HepG2 (cell line): ENCODE results near the gene MED22. TPM values are rescaled to one million over a fixed set of nuclear protein-coding genes. Genes with fewer than 3 reads are reported as not detected.

ENCODE experiments used
- BORCS8-MEF2B ChIP-seq: sonication (generic); formaldehyde crosslinking; IDR thresholded peaks from 2 replicates; pipeline ENCODE4 v1.8.0; 2022; ENCODE audit warnings: mild to moderate bottlenecking, missing genetic modification reagents
- CREM ChIP-seq, 2 experiments: sonication (generic) in 1 of 2; formaldehyde crosslinking in 1 of 2; IDR thresholded peaks; 2 replicates each; pipeline versions ENCODE4 v1.4.0 to v1.6.1; 2016 to 2020; ENCODE audit warnings: antibody characterized with exemption in 1 of 2, mild to moderate bottlenecking in 1 of 2, missing genetic modification reagents in 1 of 2
- ETS1 ChIP-seq: sonication (generic); formaldehyde crosslinking; IDR thresholded peaks from 2 replicates; pipeline ENCODE4 v1.4.0; 2020; ENCODE audit warnings: missing genetic modification reagents
- HCFC1 ChIP-seq: fragments of 150-350 bp; IDR thresholded peaks from 2 replicates; pipeline ENCODE4 v1.6.1; 2014; ENCODE audit warnings: low read depth, low read length
- ISL2 ChIP-seq: sonication (generic); formaldehyde crosslinking; IDR thresholded peaks from 2 replicates; pipeline ENCODE4 v1.5.0; 2020; ENCODE audit warnings: missing genetic modification reagents
- KLF13 ChIP-seq: sonication (generic); formaldehyde crosslinking; IDR thresholded peaks from 2 replicates; pipeline ENCODE4 v1.4.0; 2020; ENCODE audit warnings: mild to moderate bottlenecking, missing genetic modification reagents
- KLF16 ChIP-seq, 2 experiments: sonication (generic) in 1 of 2; formaldehyde crosslinking in 1 of 2; IDR thresholded peaks; 2 replicates each; pipeline versions ENCODE4 v1.6.1 to v1.8.0; 2016 to 2023; ENCODE audit warnings: missing genetic modification reagents in 2 of 2, missing compliant biosample characterization in 1 of 2
- MTF2 ChIP-seq: sonication (generic); formaldehyde crosslinking; IDR thresholded peaks from 2 replicates; pipeline ENCODE4 v1.5.0; 2020; ENCODE audit warnings: missing genetic modification reagents, borderline replicate concordance
- MXD4 ChIP-seq: IDR thresholded peaks from 2 replicates; pipeline ENCODE4 v1.6.1; 2016; ENCODE audit warnings: mild to moderate bottlenecking, missing biosample characterization, missing genetic modification reagents
- NONO ChIP-seq, 2 experiments: fragments of 450-650 bp in 1 of 2; sonication (generic) in 1 of 2; formaldehyde crosslinking in 1 of 2; IDR thresholded peaks in 1 of 2; conservative IDR thresholded peaks in 1 of 2; 2 replicates each; pipeline versions ENCODE4 v1.6.1 to v1.8.0; 2017 to 2022; ENCODE audit warnings: mild to moderate bottlenecking in 1 of 2, missing genetic modification reagents in 1 of 2, moderate library complexity in 1 of 2
- PHF8 ChIP-seq: sonication (generic); formaldehyde crosslinking; IDR thresholded peaks from 2 replicates; pipeline ENCODE4 v1.5.0; 2020; ENCODE audit warnings: missing genetic modification reagents
- SAFB2 ChIP-seq: sonication (generic); formaldehyde crosslinking; IDR thresholded peaks from 2 replicates; pipeline ENCODE4 v1.5.1; 2020; ENCODE audit warnings: missing genetic modification reagents, low read depth, mild to moderate bottlenecking, borderline replicate concordance
- SALL1 ChIP-seq: sonication (generic); formaldehyde crosslinking; IDR thresholded peaks from 2 replicates; pipeline ENCODE4 v1.8.0; 2022; ENCODE audit warnings: mild to moderate bottlenecking, missing genetic modification reagents
- SOX6 ChIP-seq, 2 experiments: fragments of 450-650 bp in 1 of 2; sonication (generic) in 1 of 2; formaldehyde crosslinking in 1 of 2; IDR thresholded peaks; 2 replicates each; pipeline versions ENCODE4 v1.4.0 to v1.6.1; 2017 to 2020; ENCODE audit warnings: antibody characterized with exemption in 1 of 2, mild to moderate bottlenecking in 1 of 2, missing genetic modification reagents in 1 of 2
- TCF12 ChIP-seq, 2 experiments: fragments of 450-650 bp in 1 of 2; sonication (generic) in 1 of 2; formaldehyde crosslinking in 1 of 2; IDR thresholded peaks; 2 replicates each; pipeline versions ENCODE4 v1.6.1 to v1.8.0; 2017 to 2022; ENCODE audit warnings: antibody characterized with exemption in 1 of 2, mild to moderate bottlenecking in 1 of 2, missing genetic modification reagents in 1 of 2, moderate library complexity in 1 of 2
- U2AF2 ChIP-seq: fragments of 200-400 bp; formaldehyde crosslinking; IDR thresholded peaks from 2 replicates; pipeline ENCODE4 v1.6.1; 2017; ENCODE audit warnings: low read depth, mild to moderate bottlenecking, low read length
- ZNF138 ChIP-seq: sonication (generic); formaldehyde crosslinking; IDR thresholded peaks from 2 replicates; pipeline ENCODE4 v1.5.0; 2020; ENCODE audit warnings: mild to moderate bottlenecking, low read depth, missing genetic modification reagents
- ZNF280D ChIP-seq: sonication (generic); formaldehyde crosslinking; IDR thresholded peaks from 2 replicates; pipeline ENCODE4 v1.5.1; 2020; ENCODE audit warnings: mild to moderate bottlenecking, missing genetic modification reagents
- ZNF292 ChIP-seq: sonication (generic); formaldehyde crosslinking; IDR thresholded peaks from 2 replicates; pipeline ENCODE4 v1.8.1; 2022; ENCODE audit warnings: mild to moderate bottlenecking, low read depth, missing genetic modification reagents, borderline replicate concordance
- ZNF44 ChIP-seq: sonication (generic); formaldehyde crosslinking; IDR thresholded peaks from 2 replicates; pipeline ENCODE4 v1.5.1; 2020; ENCODE audit warnings: mild to moderate bottlenecking, missing genetic modification reagents
- ZNF619 ChIP-seq: sonication (generic); formaldehyde crosslinking; IDR thresholded peaks from 2 replicates; pipeline ENCODE4 v1.4.0; 2020; ENCODE audit warnings: mild to moderate bottlenecking, missing genetic modification reagents
- ZNF660 ChIP-seq: sonication (generic); formaldehyde crosslinking; IDR thresholded peaks from 2 replicates; pipeline ENCODE4 v1.5.1; 2020; ENCODE audit warnings: mild to moderate bottlenecking, low read depth, missing genetic modification reagents, borderline replicate concordance
- ZNF749 ChIP-seq: sonication (generic); formaldehyde crosslinking; IDR thresholded peaks from 2 replicates; pipeline ENCODE4 v1.8.0; 2022; ENCODE audit warnings: mild to moderate bottlenecking, missing genetic modification reagents, moderate library complexity, borderline replicate concordance
- ZSCAN25 ChIP-seq: sonication (generic); formaldehyde crosslinking; IDR thresholded peaks from 2 replicates; pipeline ENCODE4 v1.8.0; 2022; ENCODE audit warnings: mild to moderate bottlenecking, missing genetic modification reagents
- ZSCAN9 ChIP-seq: IDR thresholded peaks from 2 replicates; pipeline ENCODE4 v1.6.1; 2016; ENCODE audit warnings: borderline replicate concordance
- polyA plus RNA-seq, 8 experiments: library from polyadenylated mRNA; depleted of rRNA in 3 of 8; stranded (reverse) in 7 of 8; unstranded in 1 of 8; fragments of >200 nt; fragmentation: Illumina TruSeq in 4 of 8; extraction: Trizol in 4 of 8; gene quantifications; 2 replicates each; pipeline versions ENCODE4 v1.2.1 to v1.2.3, GENCODE V29; 2011 to 2016; ENCODE audit warnings: low read depth in 4 of 8, missing spikeins in 1 of 8, mixed read lengths in 1 of 8; ENCODE audit not compliant: insufficient read depth in 1 of 8
- total RNA-seq, 5 experiments: library from RNA; depleted of rRNA; stranded (reverse); fragments of >200 nt; fragmentation: Illumina TruSeq; extraction: Trizol; gene quantifications; 2 replicates each; pipeline ENCODE4 v1.2.3, GENCODE V29; 2016; ENCODE audit warnings: low read depth in 1 of 5

Gene MED22
- total and polyA plus RNA-seq, 2 of the 13 experiments (the other 11 are each of a cell fraction or from before 2014, with no cell fraction given) = 15.8 to 22.1 TPM

GRCh38 chr9:133347985-133348717 is at the start of gene MED22, which contains the start of gene RPL7A (continued):
- TF ChIP-seq ZNF619 (CRISPR knock-in tag) (peak; percentile 71; the same call in 1 of the 2 replicates), ZSCAN9 (CRISPR knock-in tag) (peak; percentile 85), TCF12 (IDR thresholded peaks at IDR 0.05) (no peak), TCF12 (CRISPR knock-in tag; IDR thresholded peaks at IDR 0.05) (0 out of 2 replicates have a peak, but pooled peaks have one; percentile 58), ZNF292 (CRISPR knock-in tag) (no peak), ZNF280D (CRISPR knock-in tag) (no peak), ZNF44 (no peak; the same call in 1 of the 2 replicates), KLF16 (CRISPR knock-in tag; IDR thresholded peaks at IDR 0.05) (peak; percentile 28 to 70; a peak in 2 of 4 replicates), ZSCAN25 (CRISPR knock-in tag) (no peak; the same call in none of the 2 replicates), ZNF660 (CRISPR knock-in tag) (peak; percentile 45; the same call in 1 of the 2 replicates), SAFB2 (peak; percentile 27; the same call in 1 of the 2 replicates), U2AF2 (0 out of 2 replicates have a peak, but pooled peaks have one; percentile 54), CREM (IDR thresholded peaks at IDR 0.05) (peak; percentile 65), CREM (CRISPR knock-in tag; IDR thresholded peaks at IDR 0.05) (0 out of 2 replicates have a peak, but pooled peaks have one; percentile 2), KLF13 (CRISPR knock-in tag) (peak; percentile 69; the same call in 1 of the 2 replicates), BORCS8-MEF2B (peak; percentile 80), HCFC1 (peak; percentile 45; the same call in 1 of the 2 replicates), PHF8 (CRISPR knock-in tag) (peak; percentile 71), MXD4 (CRISPR knock-in tag) (peak; percentile 68; the same call in 1 of the 2 replicates), ETS1 (CRISPR knock-in tag) (peak; percentile 33; the same call in 1 of the 2 replicates), SOX6 (IDR thresholded peaks at IDR 0.05) (no peak), SOX6 (CRISPR knock-in tag; IDR thresholded peaks at IDR 0.05) (peak; percentile 46), SALL1 (CRISPR knock-in tag) (peak; percentile 91), ZNF138 (CRISPR knock-in tag) (peak; percentile 81), NONO (IDR thresholded peaks at IDR 0.05) (no peak), NONO (CRISPR knock-in tag; conservative IDR thresholded peaks at IDR 0.05) (peak; percentile 75; the same call in 1 of the 2 replicates), ZNF749 (CRISPR knock-in tag) (no peak), MTF2 (CRISPR knock-in tag) (no peak), ISL2 (CRISPR knock-in tag) (peak; percentile 61; the same call in 1 of the 2 replicates)
